Activated CD4-positive, alpha-beta T cell treated with anti-CD3 and anti-CD28 coated beads, Interleukin-2, amount 50 U/mL, for 1 hour (primary cell): ENCODE results near the gene SNX5.
A peak's percentile ranks its signal among the peaks of the same experiment; 100 is the strongest.

ENCODE experiments used
- DNase-seq: peaks from one replicate; pipeline ENCODE4 v3.0.0-alpha.2; 2020

The SNX5 gene

GRCh38 chr20:17968366-17969277 is at the start of gene SNX5, which contains the start of gene MGME1:
TSS of gene SNX5 (minus strand) at chr20:17968794. CDS start at chr20:17968425, 369 bp downstream.
TSS of gene MGME1 (plus strand) at chr20:17969018. CDS start at chr20:17969860, 842 bp downstream.
- peak; percentile 99 for DNase-seq

GRCh38 chr20:18018100-18018499 is 49.5 kb upstream of the SNX5 start:
- DNase-seq: no peak

GRCh38 chr20:18016772-18017171 is 48.2 kb upstream of the SNX5 start:
- no peak for DNase-seq

GRCh38 chr20:18014411-18014810 is 45.8 kb upstream of the SNX5 start:
- DNase-seq: no peak

- no peak for DNase-seq
Observed at GRCh38 chr20:18012901-18013300, 44.3 kb upstream of the SNX5 start.

GRCh38 chr20:18011951-18012645 is 43.5 kb upstream of the SNX5 start:
- DNase-seq: no peak

GRCh38 chr20:18011482-18011881 is 42.9 kb upstream of the SNX5 start:
- DNase-seq: no peak

GRCh38 chr20:18009116-18009515 is 40.5 kb upstream of the SNX5 start:
- no peak for DNase-seq

- no peak for DNase-seq
Observed at GRCh38 chr20:18007534-18008292, 39.1 kb upstream of the SNX5 start.

- no peak for DNase-seq
Observed at GRCh38 chr20:18006684-18007083, 38.1 kb upstream of the SNX5 start.

GRCh38 chr20:18005990-18006364 is 37.4 kb upstream of the SNX5 start:
- no peak for DNase-seq

GRCh38 chr20:18005170-18005989 is 36.8 kb upstream of the SNX5 start:
- DNase-seq: no peak

GRCh38 chr20:18004384-18005031 is 35.9 kb upstream of the SNX5 start:
- DNase-seq: no peak

- DNase-seq: no peak
Observed at GRCh38 chr20:18003897-18004296, 35.3 kb upstream of the SNX5 start.

GRCh38 chr20:18001131-18001921 is 32.7 kb upstream of the SNX5 start:
- no peak for DNase-seq

GRCh38 chr20:17999566-17999965 is 31.0 kb upstream of the SNX5 start:
- DNase-seq: no peak

- DNase-seq: no peak
Observed at GRCh38 chr20:17998446-17998845, 29.9 kb upstream of the SNX5 start.

- peak; percentile 23 for DNase-seq
Observed at GRCh38 chr20:17995967-17996819, 27.6 kb upstream of the SNX5 start.

GRCh38 chr20:17993546-17993945 is 25.0 kb upstream of the SNX5 start:
- DNase-seq: no peak
